ENCODE data around the gene ICA1. TPM values are rescaled to one million over a fixed set of nuclear protein-coding genes. Genes with fewer than 3 reads are reported as not detected.

ICA1 gene
- polyA plus RNA-seq, 1 donor (not counting 4 experiments of a cell fraction or from before 2014, with no cell fraction given), result 1.9 TPM

DNA sequence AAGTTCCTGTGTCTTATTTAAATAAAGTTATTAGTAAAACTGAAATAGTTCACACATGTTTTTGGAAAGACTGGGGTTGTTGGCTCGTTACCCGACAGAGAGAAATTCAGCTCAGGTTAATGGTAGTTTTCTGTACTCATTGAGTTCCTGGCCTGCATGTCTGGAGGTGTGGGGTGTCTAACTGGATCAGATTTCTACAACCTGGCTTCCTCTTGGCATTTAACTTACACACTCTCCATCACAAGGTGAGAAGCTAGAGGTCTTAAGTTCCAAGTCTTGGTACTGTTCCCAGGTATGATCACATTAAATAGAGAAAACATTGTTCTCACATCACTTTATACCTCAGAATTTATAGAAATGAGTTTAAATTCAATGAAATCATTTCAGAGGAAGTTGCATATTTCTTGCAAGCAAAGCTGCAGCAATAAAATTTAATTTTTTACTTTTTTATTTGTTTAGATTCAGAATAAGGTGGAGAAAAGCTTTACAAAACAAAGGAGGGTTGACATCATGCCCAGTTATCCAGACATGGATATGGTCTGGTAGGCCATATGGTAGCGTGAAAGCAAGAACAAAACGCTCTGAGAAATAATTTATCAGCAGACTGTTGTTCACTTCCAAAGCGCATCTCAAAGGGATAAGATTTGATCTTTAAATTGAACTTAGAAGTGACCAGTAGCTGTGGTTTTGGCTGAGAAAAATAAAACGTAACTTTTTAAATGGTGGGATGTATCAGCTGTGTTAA lies 172.8 kb downstream of the ICA1 start:
- Histone ChIP-seq H2AFZ (ENCODE audit: control insufficient read depth, low read length) (no peak overlapping the region), H4K20me1 (ENCODE audit: control insufficient read depth, extremely low read depth, insufficient read depth, low read length) (no peaks in the 10 kb centered on the region), H3K4me1 (ENCODE audit: control insufficient read depth, extremely low read depth, insufficient read depth, low read length) (peaks cover 9% of the 10 kb centered on the region), H3K9me3 (ENCODE audit: control insufficient read depth, low read depth, low read length) (no peaks in the 10 kb centered on the region), H3K9me1 (ENCODE audit: control insufficient read depth, extremely low read depth, insufficient read depth, low read length) (no peaks in the 10 kb centered on the region), H3K27me3 (ENCODE audit: control insufficient read depth, extremely low read depth, insufficient read depth, low read length) (no peaks in the 10 kb centered on the region), H3K4me2 (ENCODE audit: control insufficient read depth, extremely low read depth, insufficient read depth, low read depth, low read length) (no peak overlapping the region), H3K4me3 (ENCODE audit: control insufficient read depth in 2 of 3, extremely low read depth in 1 of 3, insufficient read depth in 2 of 3, low read depth in 1 of 3, low read length in 3 of 3) (no peak overlapping the region), H3K36me3 (ENCODE audit: control insufficient read depth in 2 of 2, extremely low read depth in 1 of 2, insufficient read depth in 2 of 2, low read length in 2 of 2) (no peaks in the 10 kb centered on the region), H3K79me2 (ENCODE audit: control insufficient read depth, insufficient read depth, low read length) (no peaks in the 10 kb centered on the region), H3K9ac (ENCODE audit: control insufficient read depth, extremely low read depth, insufficient read depth, low read length) (no peak overlapping the region), H3K27ac (ENCODE audit: control insufficient read depth, insufficient read depth, low read length) (no peak overlapping the region)
- FAIRE-seq (no peak), DNase-seq (ENCODE audit: low read depth, low spot score) (no peak)
- TF ChIP-seq EZH2 (IDR thresholded peaks at IDR 0.05; ENCODE audit: low read length), result no peak
- TF ChIP-seq, protein P1, sequence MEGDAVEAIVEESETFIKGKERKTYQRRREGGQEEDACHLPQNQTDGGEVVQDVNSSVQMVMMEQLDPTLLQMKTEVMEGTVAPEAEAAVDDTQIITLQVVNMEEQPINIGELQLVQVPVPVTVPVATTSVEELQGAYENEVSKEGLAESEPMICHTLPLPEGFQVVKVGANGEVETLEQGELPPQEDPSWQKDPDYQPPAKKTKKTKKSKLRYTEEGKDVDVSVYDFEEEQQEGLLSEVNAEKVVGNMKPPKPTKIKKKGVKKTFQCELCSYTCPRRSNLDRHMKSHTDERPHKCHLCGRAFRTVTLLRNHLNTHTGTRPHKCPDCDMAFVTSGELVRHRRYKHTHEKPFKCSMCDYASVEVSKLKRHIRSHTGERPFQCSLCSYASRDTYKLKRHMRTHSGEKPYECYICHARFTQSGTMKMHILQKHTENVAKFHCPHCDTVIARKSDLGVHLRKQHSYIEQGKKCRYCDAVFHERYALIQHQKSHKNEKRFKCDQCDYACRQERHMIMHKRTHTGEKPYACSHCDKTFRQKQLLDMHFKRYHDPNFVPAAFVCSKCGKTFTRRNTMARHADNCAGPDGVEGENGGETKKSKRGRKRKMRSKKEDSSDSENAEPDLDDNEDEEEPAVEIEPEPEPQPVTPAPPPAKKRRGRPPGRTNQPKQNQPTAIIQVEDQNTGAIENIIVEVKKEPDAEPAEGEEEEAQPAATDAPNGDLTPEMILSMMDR (optimal IDR thresholded peaks at IDR 0.05 in 1 of 3, IDR thresholded peaks at IDR 0.05 in 1 of 3, conservative IDR thresholded peaks at IDR 0.05 in 1 of 3; ENCODE audit: extremely low read depth in 1 of 3, insufficient read depth in 2 of 3, low read length in 3 of 3), result no peak
- dilution Hi-C loops (cut with MboI; ENCODE audit: extremely low pct_ligation_motif_present, low sequenced_read_pairs), result no loop called here

DNA sequence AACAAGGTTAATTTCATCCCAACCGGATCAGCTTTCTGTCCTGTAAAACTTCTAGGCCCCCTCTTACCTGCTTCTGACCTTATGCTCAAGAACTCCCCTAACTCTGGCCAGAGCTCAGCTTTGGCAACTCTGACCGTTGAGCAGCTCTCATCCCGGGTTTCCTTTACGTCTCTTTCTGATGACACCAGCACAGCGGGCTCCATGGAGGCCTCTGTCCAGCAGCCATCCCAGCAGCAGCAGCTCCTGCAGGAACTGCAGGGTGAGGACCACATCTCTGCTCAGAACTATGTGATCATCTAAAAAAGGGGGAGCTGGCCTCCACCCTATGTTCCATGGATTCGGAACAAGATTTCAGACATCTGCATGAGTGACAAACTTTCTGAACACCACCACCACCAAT lies 175.7 kb downstream of the ICA1 start:
- no peak overlapping the region for H2AFZ ChIP-seq (ENCODE audit: control insufficient read depth, low read length)
- no peaks in the 10 kb centered on the region for H3K79me2 ChIP-seq (ENCODE audit: control insufficient read depth, insufficient read depth, low read length)
- H3K4me3 ChIP-seq (ENCODE audit: control insufficient read depth in 2 of 3, extremely low read depth in 1 of 3, insufficient read depth in 2 of 3, low read depth in 1 of 3, low read length in 3 of 3), result no peak overlapping the region
- H3K4me1 ChIP-seq (ENCODE audit: control insufficient read depth, extremely low read depth, insufficient read depth, low read length), result no peaks in the 10 kb centered on the region
- dilution Hi-C loops (cut with MboI; ENCODE audit: extremely low pct_ligation_motif_present, low sequenced_read_pairs), result no loop called here
- TF ChIP-seq EZH2 (IDR thresholded peaks at IDR 0.05; ENCODE audit: low read length), result no peak
- TF ChIP-seq, protein P1 (optimal IDR thresholded peaks at IDR 0.05 in 1 of 3, IDR thresholded peaks at IDR 0.05 in 1 of 3, conservative IDR thresholded peaks at IDR 0.05 in 1 of 3; ENCODE audit: extremely low read depth in 1 of 3, insufficient read depth in 2 of 3, low read length in 3 of 3), result no peak
- H4K20me1 ChIP-seq (ENCODE audit: control insufficient read depth, extremely low read depth, insufficient read depth, low read length), result no peaks in the 10 kb centered on the region
- no peaks in the 10 kb centered on the region for H3K27me3 ChIP-seq (ENCODE audit: control insufficient read depth, extremely low read depth, insufficient read depth, low read length)
- no peak overlapping the region for H3K9ac ChIP-seq (ENCODE audit: control insufficient read depth, extremely low read depth, insufficient read depth, low read length)
- no peak overlapping the region for H3K27ac ChIP-seq (ENCODE audit: control insufficient read depth, insufficient read depth, low read length)
- no peaks in the 10 kb centered on the region for H3K9me3 ChIP-seq (ENCODE audit: control insufficient read depth, low read depth, low read length)
- no peak for FAIRE-seq
- no peak overlapping the region for H3K4me2 ChIP-seq (ENCODE audit: control insufficient read depth, extremely low read depth, insufficient read depth, low read depth, low read length)
- no peaks in the 10 kb centered on the region for H3K9me1 ChIP-seq (ENCODE audit: control insufficient read depth, extremely low read depth, insufficient read depth, low read length)
- DNase-seq (ENCODE audit: low read depth, low spot score), result no peak
- no peaks in the 10 kb centered on the region for H3K36me3 ChIP-seq (ENCODE audit: control insufficient read depth in 2 of 2, extremely low read depth in 1 of 2, insufficient read depth in 2 of 2, low read length in 2 of 2)

All from keratinocyte (primary cell).